ENCODE measurements around the gene ABHD16A.

The ABHD16A gene

GRCh38 chr6:31686483-31686882 is 16.6 kb downstream of the ABHD16A start:
- no peaks in the 10 kb centered on the region for H3K27me3 ChIP-seq (ENCODE audit: control insufficient read depth in 1 of 2, insufficient read depth in 2 of 2, low read length in 2 of 2)

GRCh38 chr6:31683591-31683990 is 19.5 kb downstream of the ABHD16A start:
- peak overlapping the region in 1 of 2 donors; percentile 54 for H3K4me3 ChIP-seq (ENCODE audit: low read length in 2 of 2)
- no peaks in the 10 kb centered on the region for H3K9me3 ChIP-seq (ENCODE audit: control insufficient read depth in 2 of 2, low read length in 2 of 2)
- H3K36me3 ChIP-seq (ENCODE audit: control insufficient read depth in 2 of 2, insufficient read depth in 2 of 2, low read length in 2 of 2): peaks cover 24 to 25% of the 10 kb centered on the region in 2 donors
- H3K27me3 ChIP-seq (ENCODE audit: control insufficient read depth in 1 of 2, insufficient read depth in 2 of 2, low read length in 2 of 2): no peaks in the 10 kb centered on the region
- H3K9ac ChIP-seq (ENCODE audit: low read length in 2 of 2): no peak overlapping the region
- no peak overlapping the region for H3K27ac ChIP-seq (ENCODE audit: low read length)
- H3K4me1 ChIP-seq (ENCODE audit: control insufficient read depth, insufficient read depth, low read length): peaks cover 17% of the 10 kb centered on the region

More at GRCh38 chr6:31686483-31686882, 16.6 kb downstream of the ABHD16A start:
- H3K4me3 ChIP-seq (ENCODE audit: low read length in 2 of 2): no peak overlapping the region
- no peak overlapping the region for H3K27ac ChIP-seq (ENCODE audit: low read length)
- peaks cover 2% of the 10 kb centered on the region for H3K4me1 ChIP-seq (ENCODE audit: control insufficient read depth, insufficient read depth, low read length)
- no peak overlapping the region for H3K9ac ChIP-seq (ENCODE audit: low read length in 2 of 2)
- H3K36me3 ChIP-seq (ENCODE audit: control insufficient read depth in 2 of 2, insufficient read depth in 2 of 2, low read length in 2 of 2): peaks cover 51% of the 10 kb centered on the region in 2 donors
- no peaks in the 10 kb centered on the region for H3K9me3 ChIP-seq (ENCODE audit: control insufficient read depth in 2 of 2, low read length in 2 of 2)

GRCh38 chr6:31681135-31681671 is 21.9 kb downstream of the ABHD16A start:
- Histone ChIP-seq H3K9me3 (ENCODE audit: control insufficient read depth in 2 of 2, low read length in 2 of 2) (no peaks in the 10 kb centered on the region), H3K27me3 (ENCODE audit: control insufficient read depth in 1 of 2, insufficient read depth in 2 of 2, low read length in 2 of 2) (no peaks in the 10 kb centered on the region), H3K27ac (ENCODE audit: low read length) (peak overlapping the region; percentile 55), H3K36me3 (ENCODE audit: control insufficient read depth in 2 of 2, insufficient read depth in 2 of 2, low read length in 2 of 2) (peaks cover 2 to 6% of the 10 kb centered on the region in 2 donors), H3K9ac (ENCODE audit: low read length in 2 of 2) (peak overlapping the region; percentile 66 to 79), H3K4me3 (ENCODE audit: low read length in 2 of 2) (peak overlapping the region; percentile 64 to 81), H3K4me1 (ENCODE audit: control insufficient read depth, insufficient read depth, low read length) (peaks cover 17% of the 10 kb centered on the region)

- Histone ChIP-seq H3K9ac (ENCODE audit: low read length in 2 of 2) (peak within 1 kb of the TSS; percentile 66 to 79), H3K36me3 (ENCODE audit: control insufficient read depth in 2 of 2, insufficient read depth in 2 of 2, low read length in 2 of 2) (peaks cover 0 to 4% of the 10 kb centered on the region in 2 donors), H3K27me3 (ENCODE audit: control insufficient read depth in 1 of 2, insufficient read depth in 2 of 2, low read length in 2 of 2) (no peaks in the 10 kb centered on the region), H3K4me3 (ENCODE audit: low read length in 2 of 2) (peak within 1 kb of the TSS; percentile 64 to 81), H3K27ac (ENCODE audit: low read length) (peak within 1 kb of the TSS; percentile 55), H3K9me3 (ENCODE audit: control insufficient read depth in 2 of 2, low read length in 2 of 2) (no peaks in the 10 kb centered on the region), H3K4me1 (ENCODE audit: control insufficient read depth, insufficient read depth, low read length) (peaks cover 17% of the 10 kb centered on the region)
Measured at GRCh38 chr6:31680226-31681134, 22.6 kb downstream of the ABHD16A start, which contains the start of gene LY6G5C. TSS of gene LY6G5C (minus strand) at chr6:31681067. CDS start at chr6:31680373, 694 bp downstream.

- Histone ChIP-seq H3K36me3 (ENCODE audit: control insufficient read depth in 2 of 2, insufficient read depth in 2 of 2, low read length in 2 of 2) (peaks cover 2 to 3% of the 10 kb centered on the region in 2 donors), H3K9me3 (ENCODE audit: control insufficient read depth in 2 of 2, low read length in 2 of 2) (no peaks in the 10 kb centered on the region), H3K4me3 (ENCODE audit: low read length in 2 of 2) (no peak overlapping the region), H3K27ac (ENCODE audit: low read length) (no peak overlapping the region), H3K4me1 (ENCODE audit: control insufficient read depth, insufficient read depth, low read length) (peaks cover 17% of the 10 kb centered on the region), H3K27me3 (ENCODE audit: control insufficient read depth in 1 of 2, insufficient read depth in 2 of 2, low read length in 2 of 2) (no peaks in the 10 kb centered on the region), H3K9ac (ENCODE audit: low read length in 2 of 2) (no peak overlapping the region)
Measured at GRCh38 chr6:31677955-31678354, 25.2 kb downstream of the ABHD16A start.

- Histone ChIP-seq H3K36me3 (ENCODE audit: control insufficient read depth in 2 of 2, insufficient read depth in 2 of 2, low read length in 2 of 2) (peaks cover 7 to 9% of the 10 kb centered on the region in 2 donors), H3K9me3 (ENCODE audit: control insufficient read depth in 2 of 2, low read length in 2 of 2) (no peaks in the 10 kb centered on the region), H3K27me3 (ENCODE audit: control insufficient read depth in 1 of 2, insufficient read depth in 2 of 2, low read length in 2 of 2) (no peaks in the 10 kb centered on the region), H3K4me3 (ENCODE audit: low read length in 2 of 2) (no peak overlapping the region), H3K9ac (ENCODE audit: low read length in 2 of 2) (peak overlapping the region; percentile 21 to 25), H3K4me1 (ENCODE audit: control insufficient read depth, insufficient read depth, low read length) (peaks cover 17% of the 10 kb centered on the region), H3K27ac (ENCODE audit: low read length) (no peak overlapping the region)
Measured at GRCh38 chr6:31676904-31677303, 26.2 kb downstream of the ABHD16A start.

- H3K27ac ChIP-seq (ENCODE audit: low read length): no peak overlapping the region
- no peak overlapping the region for H3K4me3 ChIP-seq (ENCODE audit: low read length in 2 of 2)
- peaks cover 12 to 13% of the 10 kb centered on the region in 2 donors for H3K36me3 ChIP-seq (ENCODE audit: control insufficient read depth in 2 of 2, insufficient read depth in 2 of 2, low read length in 2 of 2)
- no peaks in the 10 kb centered on the region for H3K27me3 ChIP-seq (ENCODE audit: control insufficient read depth in 1 of 2, insufficient read depth in 2 of 2, low read length in 2 of 2)
- peaks cover 14% of the 10 kb centered on the region for H3K4me1 ChIP-seq (ENCODE audit: control insufficient read depth, insufficient read depth, low read length)
- H3K9ac ChIP-seq (ENCODE audit: low read length in 2 of 2): peak overlapping the region; percentile 21 to 25
- no peaks in the 10 kb centered on the region for H3K9me3 ChIP-seq (ENCODE audit: control insufficient read depth in 2 of 2, low read length in 2 of 2)
Measured at GRCh38 chr6:31676322-31676903, 26.7 kb downstream of the ABHD16A start.

- no peaks in the 10 kb centered on the region for H3K27me3 ChIP-seq (ENCODE audit: control insufficient read depth in 1 of 2, insufficient read depth in 2 of 2, low read length in 2 of 2)
- no peak within 1 kb of the TSS for H3K27ac ChIP-seq (ENCODE audit: low read length)
- no peaks in the 10 kb centered on the region for H3K9me3 ChIP-seq (ENCODE audit: control insufficient read depth in 2 of 2, low read length in 2 of 2)
- peaks cover 18% of the 10 kb centered on the region for H3K4me1 ChIP-seq (ENCODE audit: control insufficient read depth, insufficient read depth, low read length)
- H3K4me3 ChIP-seq (ENCODE audit: low read length in 2 of 2): no peak within 1 kb of the TSS
- H3K36me3 ChIP-seq (ENCODE audit: control insufficient read depth in 2 of 2, insufficient read depth in 2 of 2, low read length in 2 of 2): peaks cover 47 to 53% of the 10 kb centered on the region in 2 donors
- H3K9ac ChIP-seq (ENCODE audit: low read length in 2 of 2): no peak within 1 kb of the TSS
Measured at GRCh38 chr6:31669676-31670075, 33.4 kb downstream of the ABHD16A start, which contains the start of gene LY6G5B. TSS of gene LY6G5B (plus strand) at chr6:31669976. CDS start at chr6:31670951, 975 bp downstream.

- H3K36me3 ChIP-seq (ENCODE audit: control insufficient read depth in 2 of 2, insufficient read depth in 2 of 2, low read length in 2 of 2): peaks cover 34 to 49% of the 10 kb centered on the region in 2 donors
- H3K4me3 ChIP-seq (ENCODE audit: low read length in 2 of 2): peak overlapping the region; percentile 93 to 95
- H3K27ac ChIP-seq (ENCODE audit: low read length): peak overlapping the region; percentile 97
- no peaks in the 10 kb centered on the region for H3K9me3 ChIP-seq (ENCODE audit: control insufficient read depth in 2 of 2, low read length in 2 of 2)
- no peaks in the 10 kb centered on the region for H3K27me3 ChIP-seq (ENCODE audit: control insufficient read depth in 1 of 2, insufficient read depth in 2 of 2, low read length in 2 of 2)
- H3K9ac ChIP-seq (ENCODE audit: low read length in 2 of 2): peak overlapping the region; percentile 94 to 95
- H3K4me1 ChIP-seq (ENCODE audit: control insufficient read depth, insufficient read depth, low read length): peaks cover 40% of the 10 kb centered on the region
Measured at GRCh38 chr6:31666337-31666965, 36.7 kb downstream of the ABHD16A start.
